ENCODE measurements around the gene EEF1A1.

DNA sequence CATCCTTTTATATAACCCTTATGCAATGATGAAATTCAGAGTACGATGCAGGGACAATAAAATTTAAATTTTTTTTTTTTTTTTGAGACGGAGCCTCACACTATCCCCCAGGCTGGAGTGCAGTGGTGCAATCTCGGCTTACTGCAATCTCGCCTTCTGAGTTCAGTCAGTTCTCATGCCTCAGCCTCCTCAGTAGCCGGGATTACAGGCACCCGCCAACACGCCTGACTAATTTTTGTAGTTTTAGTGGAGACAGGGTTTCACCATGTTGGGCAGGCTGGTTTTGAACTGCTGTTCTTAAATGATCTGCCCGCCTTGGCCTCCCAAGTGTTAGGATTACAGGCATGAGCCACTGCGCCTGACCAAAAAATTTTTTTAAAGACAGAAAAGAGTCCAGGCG lies 44.1 kb downstream of the EEF1A1 start:
- no peak for TF ChIP-seq CTCF (IDR thresholded peaks at IDR 0.05; ENCODE audit: insufficient read depth, low read length)
- no peak for TF ChIP-seq POLR2AphosphoS5 (IDR thresholded peaks at IDR 0.05; ENCODE audit: low read depth)
- TF ChIP-seq GABPA (IDR thresholded peaks at IDR 0.05; ENCODE audit: low read depth): no peak
- TF ChIP-seq, protein P1, sequence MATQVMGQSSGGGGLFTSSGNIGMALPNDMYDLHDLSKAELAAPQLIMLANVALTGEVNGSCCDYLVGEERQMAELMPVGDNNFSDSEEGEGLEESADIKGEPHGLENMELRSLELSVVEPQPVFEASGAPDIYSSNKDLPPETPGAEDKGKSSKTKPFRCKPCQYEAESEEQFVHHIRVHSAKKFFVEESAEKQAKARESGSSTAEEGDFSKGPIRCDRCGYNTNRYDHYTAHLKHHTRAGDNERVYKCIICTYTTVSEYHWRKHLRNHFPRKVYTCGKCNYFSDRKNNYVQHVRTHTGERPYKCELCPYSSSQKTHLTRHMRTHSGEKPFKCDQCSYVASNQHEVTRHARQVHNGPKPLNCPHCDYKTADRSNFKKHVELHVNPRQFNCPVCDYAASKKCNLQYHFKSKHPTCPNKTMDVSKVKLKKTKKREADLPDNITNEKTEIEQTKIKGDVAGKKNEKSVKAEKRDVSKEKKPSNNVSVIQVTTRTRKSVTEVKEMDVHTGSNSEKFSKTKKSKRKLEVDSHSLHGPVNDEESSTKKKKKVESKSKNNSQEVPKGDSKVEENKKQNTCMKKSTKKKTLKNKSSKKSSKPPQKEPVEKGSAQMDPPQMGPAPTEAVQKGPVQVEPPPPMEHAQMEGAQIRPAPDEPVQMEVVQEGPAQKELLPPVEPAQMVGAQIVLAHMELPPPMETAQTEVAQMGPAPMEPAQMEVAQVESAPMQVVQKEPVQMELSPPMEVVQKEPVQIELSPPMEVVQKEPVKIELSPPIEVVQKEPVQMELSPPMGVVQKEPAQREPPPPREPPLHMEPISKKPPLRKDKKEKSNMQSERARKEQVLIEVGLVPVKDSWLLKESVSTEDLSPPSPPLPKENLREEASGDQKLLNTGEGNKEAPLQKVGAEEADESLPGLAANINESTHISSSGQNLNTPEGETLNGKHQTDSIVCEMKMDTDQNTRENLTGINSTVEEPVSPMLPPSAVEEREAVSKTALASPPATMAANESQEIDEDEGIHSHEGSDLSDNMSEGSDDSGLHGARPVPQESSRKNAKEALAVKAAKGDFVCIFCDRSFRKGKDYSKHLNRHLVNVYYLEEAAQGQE (IDR thresholded peaks at IDR 0.05; ENCODE audit: insufficient replicate concordance, low read depth): no peak

Data from HL-60 (cell line).